Skeletal muscle cell (primary cell): ENCODE data around the gene FAP.

Experiments used
- DNase-seq: peaks from one replicate; pipeline ENCODE4 v3.0.0-alpha.2; 2010; ENCODE audit warnings: low read depth
- H3K4me3 ChIP-seq: 2 replicates; pipeline ENCODE4 v1.5.1; 2011; ENCODE audit warnings: low read depth, mild to moderate bottlenecking, control low read depth, low read length, moderate library complexity

Gene FAP

DNA sequence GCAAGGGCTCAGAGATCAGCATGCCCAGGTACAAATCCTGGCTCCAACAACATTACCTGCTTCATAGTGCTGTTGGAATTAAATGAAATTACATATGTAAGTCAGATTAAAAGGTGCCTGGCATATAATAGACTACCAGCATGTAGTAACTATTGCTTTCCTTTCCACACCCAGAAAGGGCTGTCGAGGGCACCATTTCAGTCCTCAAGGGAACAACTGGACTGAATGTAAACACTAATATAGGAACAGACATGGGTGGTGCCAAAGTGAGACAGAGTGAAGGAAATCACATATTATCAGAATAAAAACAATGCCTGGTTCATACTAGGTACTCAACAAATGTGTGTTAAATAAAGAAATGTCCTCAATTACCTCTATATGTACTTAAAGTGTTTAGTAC, 43.3 kb downstream of the FAP start:
- H3K4me3 ChIP-seq, result no peak overlapping the region
- no peak for DNase-seq

DNA sequence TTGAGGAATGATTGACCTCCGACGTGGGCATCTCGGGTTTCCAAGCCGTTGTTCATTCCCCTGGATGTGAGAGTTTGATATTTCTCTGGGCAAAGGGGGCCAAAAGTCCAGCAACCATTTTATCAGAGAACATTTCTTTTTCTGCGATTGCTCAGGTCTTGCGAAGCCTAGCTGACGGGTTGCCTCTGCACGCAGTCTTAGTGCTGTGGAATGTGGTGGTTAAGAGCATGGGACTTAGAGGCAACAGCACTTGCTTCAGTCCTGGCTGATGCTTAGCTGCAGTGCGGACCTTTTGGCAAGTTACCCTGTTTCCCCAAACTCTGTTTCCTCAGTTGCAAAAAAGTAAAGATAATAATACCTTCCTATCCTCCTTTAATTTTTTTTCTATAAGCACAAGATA, 45.0 kb downstream of the FAP start:
- DNase-seq, result no peak
- H3K4me3 ChIP-seq, result no peak overlapping the region

DNA sequence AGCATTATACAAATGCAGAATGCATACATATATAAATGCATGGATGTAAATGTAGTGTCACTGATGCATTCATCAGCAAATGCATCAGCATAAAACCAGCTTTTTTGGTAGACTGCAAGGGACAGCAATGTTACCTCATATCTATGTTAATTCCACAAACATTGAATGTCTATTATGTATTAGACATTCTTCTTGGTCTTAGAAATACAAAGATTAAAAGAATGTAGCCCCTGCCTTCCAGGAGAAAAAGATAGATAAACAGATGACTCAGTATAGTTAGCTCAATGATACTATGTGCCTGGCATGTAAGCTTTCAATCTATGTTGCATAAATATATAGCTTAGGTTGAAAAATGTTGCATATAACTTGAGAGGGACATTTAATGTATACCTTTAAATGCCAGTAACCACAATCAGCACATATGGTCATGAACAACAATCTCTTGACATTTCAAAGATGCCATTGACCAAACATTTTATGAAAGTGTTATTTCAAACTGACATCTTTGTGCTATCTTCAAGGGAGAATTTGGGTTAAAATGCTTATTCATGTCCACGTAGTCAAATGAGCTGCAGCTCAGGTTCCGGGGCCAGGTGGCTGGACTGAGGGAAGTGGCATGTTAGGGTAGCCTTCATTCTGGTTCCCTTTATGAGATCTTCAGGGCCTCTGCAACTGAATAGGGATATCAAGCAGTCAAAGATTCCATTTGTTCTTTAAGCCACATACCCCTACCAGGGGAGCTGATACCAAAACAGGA, 46.0 kb downstream of the FAP start:
- DNase-seq, result peak; percentile 35
- H3K4me3 ChIP-seq, result no peak overlapping the region

DNA sequence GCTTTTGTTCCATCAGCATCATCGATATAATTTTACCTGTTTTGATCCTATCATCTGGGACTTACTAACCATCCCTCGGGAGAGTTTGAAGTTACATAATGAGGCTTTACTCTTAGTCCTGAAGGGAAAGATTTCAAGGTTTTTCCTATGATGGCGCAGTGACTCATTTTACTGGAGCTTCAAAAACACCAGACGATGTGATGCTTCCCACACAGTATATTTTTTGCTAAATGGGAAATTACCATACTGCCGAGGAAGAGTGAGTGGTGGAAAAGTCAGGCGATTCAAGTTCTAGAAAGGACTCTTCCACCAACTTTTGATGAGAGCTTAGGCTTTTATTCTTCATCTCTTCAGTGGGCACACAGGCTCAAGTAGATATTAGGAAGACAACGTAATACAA, 46.6 kb downstream of the FAP start:
- DNase-seq, result peak; percentile 48

DNA sequence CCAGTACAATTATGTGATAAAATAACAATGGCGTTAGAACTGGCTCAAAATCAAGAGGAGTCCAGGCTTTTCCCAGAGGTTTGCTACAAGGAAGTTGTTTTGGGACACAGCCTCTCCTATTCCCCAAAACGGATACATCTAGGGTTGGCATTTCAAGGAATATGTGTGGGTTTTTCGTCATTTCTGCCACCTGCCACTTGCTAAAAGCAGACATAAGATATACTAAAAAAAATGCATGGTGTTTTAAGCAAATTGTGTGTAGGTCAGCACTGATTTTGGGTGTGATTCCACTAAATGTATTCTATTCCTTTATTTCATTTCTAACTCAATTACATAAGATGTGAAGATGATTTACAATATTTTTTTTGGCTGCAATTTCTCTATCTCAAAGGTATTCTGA, 54.8 kb downstream of the FAP start:
- H3K4me3 ChIP-seq, result no peak overlapping the region
- no peak for DNase-seq

More for the DNA sequence above, 46.6 kb downstream of the FAP start:
- H3K4me3 ChIP-seq, result no peak overlapping the region

DNA sequence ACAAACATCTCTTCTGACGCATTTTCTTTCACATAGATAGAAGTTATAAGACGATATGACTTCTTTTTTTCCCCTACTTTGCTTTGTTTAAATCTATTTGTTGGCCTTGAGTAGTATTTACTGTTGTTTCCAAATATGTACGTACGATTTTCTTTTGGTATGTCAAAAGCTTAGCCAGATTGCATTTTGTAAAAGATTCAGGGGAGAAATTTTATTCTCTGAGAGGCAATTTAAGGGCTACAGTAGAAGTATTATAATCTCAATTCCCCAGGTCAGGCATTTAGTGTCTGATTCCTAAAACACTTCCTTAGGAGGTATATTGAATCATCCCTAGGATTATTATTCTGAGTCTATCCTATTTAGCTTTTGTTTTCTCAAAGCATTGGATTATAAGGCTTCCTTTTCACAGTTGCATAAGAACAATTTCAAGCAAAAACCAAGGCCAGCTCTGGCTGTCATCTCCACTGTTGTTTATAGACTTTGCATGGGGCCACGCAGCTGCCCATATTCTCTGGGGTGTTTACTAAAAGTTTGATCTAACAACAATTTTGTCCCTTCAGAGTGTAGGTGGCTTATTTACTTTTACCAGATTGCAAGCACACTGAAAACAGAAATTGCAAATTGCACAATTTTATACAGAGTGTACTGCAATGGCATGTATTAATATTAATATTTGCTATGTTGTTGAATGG, 57.6 kb downstream of the FAP start:
- DNase-seq, result no peak
- H3K4me3 ChIP-seq, result no peak overlapping the region

DNA sequence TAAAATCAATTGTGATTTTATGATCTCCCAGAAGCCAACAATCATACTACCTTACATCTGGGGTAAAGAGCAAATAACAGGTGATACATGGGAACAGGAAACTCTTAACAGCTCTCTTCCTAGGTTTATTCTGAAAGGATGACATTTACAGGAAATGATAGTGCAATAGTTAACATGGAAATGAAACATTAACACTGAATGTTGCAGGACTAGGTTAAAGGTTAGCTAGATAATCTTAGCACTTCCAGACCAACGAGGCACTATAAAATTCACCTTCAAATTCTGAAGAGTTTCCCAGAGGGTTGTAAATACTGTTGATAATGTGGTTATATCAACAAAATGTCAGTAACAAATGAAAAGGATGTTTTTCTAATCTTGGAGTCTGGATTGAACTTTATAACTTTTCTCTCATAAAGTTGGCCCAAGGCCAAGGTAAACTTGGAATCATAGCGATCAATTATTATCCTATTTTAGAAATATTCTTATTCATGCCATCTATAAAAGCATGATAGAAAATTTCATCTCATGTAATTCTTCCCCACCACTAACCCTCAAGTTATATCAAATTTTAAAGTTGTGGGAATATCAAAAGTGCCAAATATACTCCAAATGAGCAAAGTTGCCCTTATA, 58.3 kb downstream of the FAP start:
- no peak for DNase-seq
- no peak overlapping the region for H3K4me3 ChIP-seq

DNA sequence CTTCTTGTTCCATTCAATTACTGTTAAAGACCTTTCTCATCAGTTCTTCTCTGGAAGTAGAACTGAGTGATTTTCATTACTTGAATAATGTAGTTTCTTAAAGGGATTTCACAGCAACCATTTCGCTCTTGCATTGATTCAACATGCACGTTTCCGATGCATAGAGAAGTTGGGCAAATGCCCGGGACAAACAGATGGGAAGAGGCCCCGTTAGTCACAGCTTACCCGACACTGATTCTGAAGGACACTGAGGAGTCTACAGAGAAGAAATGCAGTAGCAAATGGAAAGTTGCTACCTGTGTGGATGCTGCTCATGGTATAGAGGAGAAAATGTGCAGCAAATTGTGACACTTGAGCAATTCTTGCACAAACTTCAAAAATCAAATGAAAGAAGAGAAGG, 58.9 kb downstream of the FAP start:
- no peak for DNase-seq

DNA sequence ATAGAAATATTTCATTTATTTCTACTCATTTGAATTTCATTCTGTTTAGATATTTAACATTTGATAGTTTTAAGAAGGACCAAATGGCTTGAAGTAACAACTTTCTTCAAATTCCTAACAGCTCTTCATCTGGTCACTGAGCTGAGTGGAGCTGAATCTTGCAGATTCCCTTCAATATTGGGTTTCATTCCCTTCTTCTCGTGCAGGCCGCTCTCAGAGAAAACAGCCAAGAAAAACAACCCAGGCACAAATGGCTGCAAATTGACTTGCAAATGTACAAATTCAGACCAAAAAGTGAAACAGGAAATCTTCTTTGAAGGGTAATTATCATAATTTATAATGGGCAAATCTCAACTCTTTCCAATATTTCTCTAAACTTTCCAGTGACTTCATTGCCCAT, 60.9 kb downstream of the FAP start:
- no peak for DNase-seq

More for the DNA sequence above, 58.9 kb downstream of the FAP start:
- no peak overlapping the region for H3K4me3 ChIP-seq

DNA sequence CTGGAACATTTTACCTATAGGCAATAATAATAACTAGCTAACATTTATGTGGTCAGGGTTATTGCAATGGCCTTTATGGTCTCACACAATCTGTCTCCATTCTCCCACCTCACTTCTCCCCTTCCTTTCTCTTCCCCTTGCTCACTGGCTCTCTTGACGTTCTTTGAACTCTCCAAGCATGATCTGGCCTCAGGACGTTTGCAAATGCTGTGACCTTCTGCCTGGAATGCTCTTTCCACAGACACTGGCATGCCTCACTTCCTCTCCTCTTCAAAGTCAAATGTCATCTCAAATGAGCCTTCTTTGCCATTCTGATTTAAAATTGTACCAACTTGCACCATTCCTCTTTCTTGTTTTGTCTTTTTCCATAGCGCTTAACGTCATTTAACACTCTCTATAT, 65.9 kb downstream of the FAP start:
- no peak overlapping the region for H3K4me3 ChIP-seq
- DNase-seq, result no peak

More for the DNA sequence above, 60.9 kb downstream of the FAP start:
- H3K4me3 ChIP-seq, result no peak overlapping the region

DNA sequence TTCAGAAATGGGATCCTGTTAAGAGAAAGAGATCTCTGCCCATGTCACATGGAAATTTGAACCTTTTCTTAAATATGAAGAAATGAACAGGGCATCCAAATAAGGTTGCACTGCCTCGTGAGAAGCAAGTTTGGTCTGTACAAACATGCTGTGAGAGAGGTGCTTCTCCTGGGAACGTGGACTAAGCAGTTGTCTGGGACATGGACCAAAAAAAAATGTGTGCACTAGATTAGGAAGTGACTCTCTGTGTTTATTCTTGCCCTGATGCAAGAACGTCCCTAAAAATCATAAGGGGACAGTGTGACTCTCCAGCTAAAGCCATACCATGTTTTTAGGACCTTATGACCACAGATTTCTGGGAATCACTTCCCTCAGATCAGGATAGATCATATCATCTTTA, 67.5 kb downstream of the FAP start:
- no peak for DNase-seq
- no peak overlapping the region for H3K4me3 ChIP-seq

DNA sequence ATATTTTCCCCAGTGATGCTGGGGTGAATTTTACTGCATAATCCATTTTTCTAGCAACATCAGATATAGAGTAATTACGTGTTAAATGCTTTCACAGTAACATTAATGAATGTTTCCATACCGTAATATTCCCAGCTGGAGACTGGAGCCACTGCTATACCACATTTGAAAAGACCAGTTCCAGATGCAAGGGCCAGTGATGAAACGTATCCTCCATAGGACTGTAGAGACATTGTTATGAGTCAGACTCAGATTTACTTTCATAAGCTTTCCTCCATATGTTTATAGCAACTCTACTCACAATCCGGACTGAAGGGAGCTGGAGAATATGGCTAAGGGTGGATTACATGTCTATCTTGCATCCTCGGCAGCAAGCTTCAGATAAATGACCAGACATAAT, 68.5 kb downstream of the FAP start:
- peak; percentile 41 for DNase-seq
- no peak overlapping the region for H3K4me3 ChIP-seq

DNA sequence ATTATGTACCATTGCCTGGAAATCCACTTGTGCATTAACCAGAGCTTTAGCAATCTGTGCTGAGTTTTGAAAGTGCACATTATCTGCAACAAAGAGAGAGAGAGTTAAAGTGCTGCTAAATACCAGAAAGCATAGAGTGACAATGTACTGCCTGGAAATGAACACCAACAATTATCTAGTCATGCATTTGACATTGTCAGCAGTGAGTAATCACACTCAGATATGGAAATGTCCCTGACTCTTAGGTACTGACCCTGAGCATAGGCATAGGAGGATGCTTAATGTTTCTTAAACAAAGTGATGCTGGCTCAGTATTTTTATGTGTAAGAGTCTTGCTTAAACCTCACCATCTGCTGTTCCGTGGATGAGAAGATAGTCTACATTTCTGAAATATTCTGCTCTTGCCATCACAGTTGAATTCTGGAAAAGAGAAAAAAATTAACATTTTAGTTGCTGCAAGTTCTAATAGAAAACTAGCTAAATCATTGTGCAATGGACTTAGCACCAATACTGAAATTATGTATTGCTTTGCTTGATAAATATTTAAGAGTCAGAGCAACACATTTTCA, 70.4 kb downstream of the FAP start:
- no peak for DNase-seq
- H3K4me3 ChIP-seq, result no peak overlapping the region

DNA sequence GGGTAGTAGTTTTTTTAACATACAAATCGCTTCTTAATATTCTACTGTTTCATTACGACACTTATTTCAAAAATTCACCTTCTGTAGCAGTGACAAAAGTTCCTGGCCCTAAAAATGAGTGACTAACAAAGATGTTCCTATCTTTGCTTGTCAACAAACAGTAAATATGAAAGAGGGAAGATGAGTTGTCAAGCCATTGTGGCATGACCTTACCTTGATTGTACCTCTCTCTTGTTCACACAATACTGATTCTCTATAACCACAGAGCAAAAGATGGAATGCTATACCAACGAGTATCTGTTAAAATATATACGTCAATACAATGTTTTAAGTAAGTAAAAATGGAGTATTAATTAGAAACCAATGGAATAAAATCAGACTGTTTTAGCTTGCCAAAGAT, 76.5 kb downstream of the FAP start:
- DNase-seq, result no peak
- H3K4me3 ChIP-seq, result no peak overlapping the region

DNA sequence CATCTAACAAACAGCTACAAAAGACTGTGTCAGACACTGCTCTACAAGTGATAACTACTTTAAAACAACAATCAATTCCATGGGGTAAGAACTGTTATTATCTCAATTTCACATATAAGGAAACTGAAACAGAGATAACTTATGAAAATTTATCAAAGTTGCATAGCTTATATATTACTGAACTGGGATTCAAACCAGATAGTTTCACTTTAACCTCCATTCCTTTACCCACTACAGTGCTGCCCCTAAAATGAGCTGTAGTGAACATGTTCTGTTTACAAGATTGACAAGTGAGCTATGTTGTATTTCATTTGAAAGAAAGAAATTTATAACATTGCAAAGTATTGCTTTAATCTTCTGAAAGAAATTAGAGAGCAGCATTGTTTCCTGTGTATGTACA, 77.1 kb downstream of the FAP start:
- no peak for DNase-seq
- no peak overlapping the region for H3K4me3 ChIP-seq

DNA sequence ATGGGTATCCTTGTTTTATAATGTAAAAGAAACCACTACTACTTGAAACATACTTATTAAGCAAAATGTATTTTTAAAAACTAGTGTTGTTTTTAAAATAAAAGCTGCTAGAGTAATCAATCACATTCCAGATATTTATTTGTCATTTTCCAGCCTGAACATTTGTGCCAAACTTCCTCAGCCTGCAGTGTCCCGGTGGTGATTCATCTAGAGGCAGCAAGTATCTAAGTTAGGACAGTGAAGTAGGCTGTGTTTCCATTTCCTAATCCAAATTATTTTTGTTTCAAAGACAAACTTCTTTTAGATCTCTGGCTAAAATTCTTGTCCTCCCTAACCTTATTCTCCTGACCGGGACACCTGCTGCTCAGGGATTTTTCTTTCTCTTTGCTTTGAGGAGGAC, 78.4 kb downstream of the FAP start:
- DNase-seq, result no peak
- H3K4me3 ChIP-seq, result no peak overlapping the region

DNA sequence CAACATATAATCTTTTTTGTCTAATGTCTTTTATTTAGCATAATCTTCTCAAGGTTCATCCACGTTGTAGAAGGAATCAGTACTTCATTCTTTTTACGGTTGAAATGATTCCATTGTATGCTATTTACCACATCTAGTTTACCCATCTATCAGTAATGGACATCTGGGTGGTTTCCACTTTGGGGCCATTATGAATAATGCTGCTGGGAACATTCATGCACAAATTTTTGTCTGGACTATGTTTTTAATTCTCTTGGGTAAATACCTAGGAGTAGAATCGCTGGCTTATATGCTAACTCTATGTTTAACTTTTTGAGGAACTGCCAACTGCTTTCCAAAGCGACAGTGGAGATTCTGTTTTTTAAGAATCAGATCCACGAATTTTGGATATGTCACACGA, 83.8 kb downstream of the FAP start:
- no peak overlapping the region for H3K4me3 ChIP-seq
- DNase-seq, result no peak

DNA sequence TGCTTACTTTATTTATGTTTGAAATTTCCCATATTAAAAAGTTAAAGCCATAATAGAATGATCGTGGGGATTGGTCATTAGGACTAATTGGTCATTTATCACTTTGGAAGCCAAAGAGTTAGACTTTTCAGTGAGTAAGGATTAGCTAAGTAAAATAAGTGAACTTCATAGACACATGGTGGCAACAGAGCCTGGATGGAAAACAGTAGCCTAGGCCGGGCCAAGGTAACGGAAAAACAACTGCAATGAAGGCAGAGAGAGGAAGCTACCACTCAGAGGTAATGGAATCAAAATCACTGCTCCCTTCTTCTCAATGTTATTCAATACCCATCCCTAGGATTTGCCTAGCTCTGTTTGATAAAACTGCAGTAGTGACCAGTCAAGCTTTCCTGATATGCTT, 87.1 kb downstream of the FAP start:
- no peak overlapping the region for H3K4me3 ChIP-seq
- DNase-seq, result no peak

DNA sequence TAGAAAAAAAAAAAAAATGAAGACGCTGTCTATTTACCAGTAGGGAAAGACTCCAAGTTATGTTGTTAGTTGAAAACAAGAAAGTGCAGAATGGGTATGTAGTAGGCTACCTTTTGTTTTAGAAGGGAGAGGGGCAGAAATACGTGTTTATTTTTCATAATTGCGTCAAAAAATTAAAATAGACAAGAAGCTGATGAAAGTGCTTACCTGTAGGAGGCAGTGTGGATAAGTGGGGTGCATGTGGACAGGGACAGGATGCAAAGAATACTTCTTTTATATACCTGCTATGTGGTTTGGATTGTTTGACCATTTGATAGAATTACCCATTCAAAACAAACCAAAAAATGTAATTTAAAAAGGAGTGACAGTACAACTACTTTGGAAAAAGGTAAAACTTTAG, 88.2 kb downstream of the FAP start:
- DNase-seq, result no peak
- H3K4me3 ChIP-seq, result no peak overlapping the region

DNA sequence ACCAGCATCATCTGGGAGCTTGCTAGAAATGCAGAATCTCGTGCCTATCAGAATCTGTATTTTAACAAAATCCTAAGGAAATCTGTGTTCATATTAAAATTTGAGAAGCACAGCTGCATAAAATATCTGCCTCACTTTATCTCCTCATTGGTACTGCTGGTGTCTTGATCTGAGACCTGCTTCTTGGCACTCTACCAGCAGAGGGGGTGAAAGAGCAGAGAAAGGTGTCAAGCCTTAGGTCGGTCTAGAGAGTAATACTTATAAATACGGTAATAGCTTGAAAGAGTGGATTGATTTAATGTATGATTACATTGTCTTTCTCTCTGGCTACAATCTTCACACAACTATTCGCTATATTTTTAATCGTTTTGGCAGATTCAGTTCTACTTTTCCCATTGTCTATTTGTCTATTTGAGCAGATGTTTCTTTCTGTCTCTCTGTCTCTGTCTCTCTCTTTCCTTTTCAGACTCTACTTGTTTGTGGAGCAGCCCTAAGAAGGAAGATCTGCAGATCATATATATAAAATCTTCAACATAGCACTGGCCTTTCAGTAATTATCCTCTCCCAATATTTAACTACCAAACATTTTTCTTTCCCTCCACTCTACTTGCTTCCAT, 89.5 kb downstream of the FAP start:
- peak; percentile 6 for DNase-seq
- H3K4me3 ChIP-seq, result no peak overlapping the region
